MM.1S (cell line): ENCODE data around the gene PNN.
"Not testable (repeated sequence)": the region's sequence is repeated elsewhere in the genome, so short reads cannot be mapped to it uniquely, and the experiment has no call there.

Experiments used
- DNase-seq: peaks from one replicate; pipeline ENCODE4 v3.0.0-alpha.2; 2015
- H2AFZ ChIP-seq: fragments of 300-600 bp; sonication (generic); 2 replicates; pipeline ENCODE4 v1.6.0; 2016; ENCODE audit warnings: antibody characterized with exemption, low read length
- H3F3A ChIP-seq: fragments of 300-600 bp; sonication (generic); 2 replicates; pipeline ENCODE4 v1.6.1; 2016; ENCODE audit warnings: mild to moderate bottlenecking, antibody characterized with exemption, low read length, moderate library complexity, mixed read lengths; ENCODE audit not compliant: insufficient read depth
- H3K27ac ChIP-seq: fragments of 300-600 bp; sonication (generic); 2 replicates; pipeline ENCODE4 v1.5.1; 2016; ENCODE audit warnings: mild to moderate bottlenecking, low read length
- H3K27me3 ChIP-seq: fragments of 300-600 bp; sonication (generic); replicated peaks from 2 replicates; pipeline ENCODE4 v1.6.0; 2016; ENCODE audit warnings: low read length; ENCODE audit not compliant: insufficient read depth
- H3K36me3 ChIP-seq: fragments of 300-600 bp; sonication (generic); replicated peaks from 2 replicates; pipeline ENCODE4 v1.6.1; 2016; ENCODE audit warnings: mild to moderate bottlenecking, low read length, mixed read lengths; ENCODE audit not compliant: insufficient read depth
- H3K4me1 ChIP-seq: fragments of 300-600 bp; sonication (generic); 2 replicates; pipeline ENCODE4 v1.6.1; 2016; ENCODE audit warnings: low read length, mixed read lengths
- H3K4me2 ChIP-seq: fragments of 300-600 bp; sonication (generic); 2 replicates; pipeline ENCODE4 v1.6.0; 2016; ENCODE audit warnings: low read depth, low read length
- H3K4me3 ChIP-seq: fragments of 300-600 bp; sonication (generic); 2 replicates; pipeline ENCODE4 v1.5.1; 2016; ENCODE audit warnings: low read length, mixed read lengths
- H3K79me2 ChIP-seq: fragments of 300-600 bp; sonication (generic); 2 replicates; pipeline ENCODE4 v1.6.1; 2016; ENCODE audit warnings: mixed run types, low read length, mixed read lengths
- H3K9ac ChIP-seq: fragments of 300-600 bp; sonication (generic); 2 replicates; pipeline ENCODE4 v1.6.1; 2016; ENCODE audit warnings: low read length, mixed read lengths
- H3K9me2 ChIP-seq: fragments of 300-600 bp; sonication (generic); replicated peaks from 2 replicates; pipeline ENCODE4 v1.6.1; 2016; ENCODE audit warnings: mild to moderate bottlenecking, low read length, mixed read lengths; ENCODE audit not compliant: insufficient read depth
- H3K9me3 ChIP-seq: fragments of 300-600 bp; sonication (generic); replicated peaks from 2 replicates; pipeline ENCODE4 v1.6.1; 2016; ENCODE audit warnings: mild to moderate bottlenecking, low read length, mixed read lengths; ENCODE audit not compliant: insufficient read depth
- H4K20me1 ChIP-seq: fragments of 300-600 bp; sonication (generic); 2 replicates; pipeline ENCODE4 v1.6.1; 2016; ENCODE audit warnings: mild to moderate bottlenecking, low read length, moderate library complexity, mixed read lengths; ENCODE audit not compliant: insufficient read depth
- CTCF ChIP-seq: fragments of 300-600 bp; sonication (generic); IDR thresholded peaks from 2 replicates; pipeline ENCODE4 v1.5.1; 2016; ENCODE audit warnings: antibody characterized with exemption, low read length, mixed read lengths
- EZH2 ChIP-seq: fragments of 300-600 bp; sonication (generic); optimal IDR thresholded peaks from 2 replicates; pipeline ENCODE3; 2017; ENCODE audit warnings: low read depth, mild to moderate bottlenecking, antibody characterized with exemption, low read length, mixed read lengths
- EZH2phosphoT487 ChIP-seq: fragments of 300-600 bp; sonication (generic); IDR thresholded peaks from 2 replicates; pipeline ENCODE4 v1.6.1; 2018; ENCODE audit warnings: antibody characterized with exemption, low read length

Gene PNN

GRCh38 chr14:39185256-39186049 lies 10.4 kb downstream of the PNN start:
- Histone ChIP-seq H2AFZ (no peak overlapping the region), H3K36me3 (no peaks in the 10 kb centered on the region; the same call in 1 of the 2 replicates), H3K79me2 (no peaks in the 10 kb centered on the region), H3K4me2 (no peak overlapping the region), H3K9me2 (no peaks in the 10 kb centered on the region), H3K4me3 (no peak overlapping the region), H3F3A (no peaks in the 10 kb centered on the region), H3K9ac (no peak overlapping the region), H3K4me1 (no peaks in the 10 kb centered on the region), H4K20me1 (no peaks in the 10 kb centered on the region), H3K27ac (no peak overlapping the region), H3K27me3 (no peaks in the 10 kb centered on the region), H3K9me3 (no peaks in the 10 kb centered on the region)
- TF ChIP-seq CTCF (no peak), EZH2phosphoT487 (no peak), EZH2 (no peak)
- no peak for DNase-seq

GRCh38 chr14:39186941-39187525 lies 12.0 kb downstream of the PNN start:
- Histone ChIP-seq H4K20me1 (no peaks in the 10 kb centered on the region), H2AFZ (no peak overlapping the region), H3K9ac (no peak overlapping the region), H3K27ac (no peak overlapping the region), H3K4me1 (no peaks in the 10 kb centered on the region), H3K9me3 (no peaks in the 10 kb centered on the region), H3K4me3 (no peak overlapping the region), H3K4me2 (no peak overlapping the region), H3K9me2 (no peaks in the 10 kb centered on the region), H3K36me3 (no peaks in the 10 kb centered on the region), H3F3A (no peaks in the 10 kb centered on the region), H3K27me3 (no peaks in the 10 kb centered on the region), H3K79me2 (no peaks in the 10 kb centered on the region)
- DNase-seq: no peak
- TF ChIP-seq EZH2phosphoT487 (no peak), EZH2 (no peak), CTCF (no peak)

- no peaks in the 10 kb centered on the region for H4K20me1 ChIP-seq
- no peaks in the 10 kb centered on the region for H3K36me3 ChIP-seq
- no peaks in the 10 kb centered on the region for H3K79me2 ChIP-seq
- H3K27me3 ChIP-seq: no peaks in the 10 kb centered on the region
- no peak overlapping the region for H3K27ac ChIP-seq
- no peak overlapping the region for H3K4me3 ChIP-seq
- no peaks in the 10 kb centered on the region for H3K9me3 ChIP-seq
- H3K4me2 ChIP-seq: no peak overlapping the region
- DNase-seq: no peak
- no peak overlapping the region for H3K9ac ChIP-seq
- no peaks in the 10 kb centered on the region for H3F3A ChIP-seq
- no peak overlapping the region for H2AFZ ChIP-seq
- TF ChIP-seq CTCF: no peak
- no peak for TF ChIP-seq EZH2phosphoT487
- TF ChIP-seq EZH2: no peak
- no peaks in the 10 kb centered on the region for H3K4me1 ChIP-seq
- no peaks in the 10 kb centered on the region for H3K9me2 ChIP-seq
Observed at GRCh38 chr14:39203659-39204606, 28.9 kb downstream of the PNN start.

- H2AFZ ChIP-seq, H3F3A ChIP-seq, H3K4me3 ChIP-seq, H3K4me1 ChIP-seq, H3K27me3 ChIP-seq, H3K79me2 ChIP-seq, H3K27ac ChIP-seq, H3K9ac ChIP-seq, H3K9me3 ChIP-seq, H3K9me2 ChIP-seq, H3K36me3 ChIP-seq, H4K20me1 ChIP-seq: not testable (repeated sequence)
- peak; percentile 11 for DNase-seq
- peak overlapping the region; percentile 34; the same call in 1 of the 2 replicates for H3K4me2 ChIP-seq
Observed at GRCh38 chr14:39207430-39207829, 32.4 kb downstream of the PNN start.
